A549 treated with CpdA at 1 μM for 4 hours (cell line): Measurements from ENCODE around the gene SENP6. TPM values are rescaled to one million over a fixed set of nuclear protein-coding genes. Genes with fewer than 3 reads are reported as not detected.

Source experiments
- total RNA-seq: library from RNA; stranded (reverse); fragments of 200-300 nt; extraction: Qiagen RNA extraction; gene quantifications from 5 replicates; pipeline ENCODE4 v1.2.3, GENCODE V29; 2022; ENCODE audit warnings: low read depth

The SENP6 gene
- 27.4 to 39.8 TPM (median 31.4 TPM) in 5 replicates for total RNA-seq

DNA sequence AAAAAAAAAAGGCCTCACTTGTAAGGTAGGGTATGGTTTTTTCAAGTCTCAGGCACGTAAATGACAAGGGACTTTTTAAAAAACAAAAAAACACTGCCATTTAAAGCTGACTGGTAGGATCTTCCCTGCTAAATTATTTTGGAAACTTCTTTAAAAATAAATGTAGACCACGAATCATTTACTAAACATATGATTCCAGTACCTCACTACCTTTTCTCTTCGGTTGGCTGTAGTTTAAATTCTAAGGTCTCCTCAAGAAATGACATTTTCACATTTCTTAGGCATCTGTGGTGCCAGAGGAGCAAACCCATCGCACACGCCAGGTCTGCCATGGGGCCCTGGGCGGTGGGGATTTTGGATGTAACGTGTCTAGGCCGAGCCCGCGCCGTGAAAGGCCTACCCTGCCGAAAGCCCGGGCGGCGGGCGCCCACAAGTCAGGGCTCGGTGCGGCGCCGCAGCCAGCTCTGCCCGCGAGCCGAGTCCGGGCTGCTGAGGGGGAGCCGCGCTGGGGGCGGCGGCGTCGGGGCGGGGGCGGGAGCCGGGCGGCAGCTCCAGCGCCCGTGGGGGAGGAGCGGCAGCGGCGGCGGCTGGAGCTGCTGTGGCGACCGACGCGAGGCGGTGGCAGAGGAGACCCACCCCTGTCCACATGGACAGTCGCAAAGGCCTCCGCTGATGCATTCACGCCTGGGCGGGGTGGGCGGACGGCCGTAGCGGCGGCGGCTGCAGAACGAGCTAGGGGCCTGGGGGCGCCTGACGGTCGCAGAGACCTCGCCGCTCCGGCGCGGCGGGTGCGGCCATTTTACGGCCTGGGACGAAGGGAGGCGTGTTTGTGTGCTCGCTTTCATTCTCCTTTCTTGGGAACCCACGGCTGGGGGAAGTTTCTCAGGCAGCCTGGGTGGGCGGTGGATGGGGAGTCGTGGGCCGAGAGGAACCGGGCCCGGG lies at the start of gene SENP6:
SENP6 (plus strand) TSS at position 577 of the 942 bp plus-strand sequence. CDS start 645 bp downstream, outside the sequence.

GRCh38 chr6:75748743-75749538 lies 147.3 kb downstream of the SENP6 start, which contains the start of gene MYO6:
Gene MYO6, plus strand, starts transcription at chr6:75749239. Its CDS starts 68,309 bp downstream, at chr6:75817548.

Other genes with a start within 250 kb of the SENP6 start
- 0.20 to 0.48 TPM (median 0.32 TPM) in 5 replicates for gene FILIP1, start 108.1 kb upstream of the SENP6 start, total RNA-seq
- gene MYO6, start 147.4 kb downstream of the SENP6 start, total RNA-seq = 7.4 to 9.2 TPM (median 8.3 TPM) in 5 replicates